Measurements from ENCODE around the gene SPEM3. TPM values are rescaled to one million over a fixed set of nuclear protein-coding genes. Genes with fewer than 3 reads are reported as not detected.
A peak's percentile ranks its signal among the peaks of the same experiment; 100 is the strongest.
"Not testable (repeated sequence)": the region's sequence is repeated elsewhere in the genome, so short reads cannot be mapped to it uniquely, and the experiment has no call there.

Gene SPEM3
- total RNA-seq, 1 donor from 2014 or later, result not detected

GRCh38 chr17:7468804-7469389, 40.2 kb downstream of the SPEM3 start:
- intact Hi-C loops (cut with micrococcal nuclease), result no loop called here
- ChIA-PET CTCF (no interaction called here), POLR2A (no interaction called here)
- Mint-ChIP-seq H3K27ac (no peak overlapping the region), H3K4me3 (no peak overlapping the region), H3K27me3 (no peaks in the 10 kb centered on the region), H3K4me1 (peaks cover 31% of the 10 kb centered on the region), H3K36me3 (ENCODE audit: low read depth) (peaks cover 21% of the 10 kb centered on the region), H3K9me3 (no peaks in the 10 kb centered on the region)
- no peak for DNase-seq
- TF ChIP-seq CTCF (IDR thresholded peaks at IDR 0.05), result no peak
- ATAC-seq (ENCODE audit: low read depth), result no peak

- H3K27me3 Mint-ChIP-seq; intact Hi-C loops (cut with micrococcal nuclease); CTCF ChIA-PET; DNase-seq; H3K4me3 Mint-ChIP-seq; H3K27ac Mint-ChIP-seq; H3K9me3 Mint-ChIP-seq; ATAC-seq (ENCODE audit: low read depth): not testable (repeated sequence)
- Mint-ChIP-seq H3K36me3 (ENCODE audit: low read depth) (peaks cover 18% of the 10 kb centered on the region), H3K4me1 (peaks cover 34% of the 10 kb centered on the region)
- POLR2A ChIA-PET, result interaction anchor here (0.8 kb wide), 1 partner anchor 9 kb away, joined by 3 read pairs; the partner anchor contains the start of gene ZBTB4
Observed at GRCh38 chr17:7469843-7470242, 41.2 kb downstream of the SPEM3 start.

- ChIA-PET CTCF (interaction anchor here (1.2 kb wide), 1 partner anchor 34 kb away, joined by 4 read pairs; no protein-coding TSS in a partner anchor), POLR2A (interaction anchor here (0.8 kb wide), 1 partner anchor 9 kb away, joined by 3 read pairs; the partner anchor contains the start of gene ZBTB4)
- H3K27me3 Mint-ChIP-seq; DNase-seq; H3K9me3 Mint-ChIP-seq; ATAC-seq (ENCODE audit: low read depth); intact Hi-C loops (cut with micrococcal nuclease); H3K4me3 Mint-ChIP-seq; H3K27ac Mint-ChIP-seq: not testable (repeated sequence)
- Mint-ChIP-seq H3K36me3 (ENCODE audit: low read depth) (peaks cover 16% of the 10 kb centered on the region), H3K4me1 (peaks cover 37% of the 10 kb centered on the region)
Observed at GRCh38 chr17:7470457-7470973, 41.9 kb downstream of the SPEM3 start.

DNA sequence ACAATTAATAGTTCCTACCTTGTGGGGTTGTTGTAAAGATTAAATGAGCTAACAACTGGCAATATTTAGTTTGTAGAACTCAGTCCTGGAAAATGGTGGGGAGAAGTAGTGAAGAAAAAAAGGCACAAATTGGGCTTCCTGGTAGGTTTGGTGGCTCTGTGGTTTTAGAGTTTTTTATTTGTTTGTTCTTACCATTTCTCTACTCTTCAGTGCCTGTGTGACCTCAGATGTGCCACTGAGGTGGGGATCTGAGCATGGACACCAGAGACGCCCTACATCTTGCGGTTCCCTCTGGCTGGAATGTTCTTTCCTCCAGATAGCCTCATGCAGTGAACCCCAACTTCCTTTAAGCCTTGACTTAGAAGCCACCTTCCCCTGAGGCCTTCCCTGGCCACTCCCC, 43.1 kb downstream of the SPEM3 start:
- Mint-ChIP-seq H3K27me3 (no peaks in the 10 kb centered on the region), H3K4me3 (no peak overlapping the region), H3K9me3 (no peaks in the 10 kb centered on the region), H3K36me3 (ENCODE audit: low read depth) (peaks cover 10% of the 10 kb centered on the region), H3K4me1 (peaks cover 47% of the 10 kb centered on the region), H3K27ac (peak overlapping the region; percentile 61)
- CTCF ChIA-PET, result no interaction called here
- DNase-seq (no peak), ATAC-seq (ENCODE audit: low read depth) (no peak)
- TF ChIP-seq CTCF (IDR thresholded peaks at IDR 0.05), result no peak
- POLR2A ChIA-PET, result no interaction called here
- intact Hi-C loops (cut with micrococcal nuclease), result no loop called here

- intact Hi-C loops (cut with micrococcal nuclease); H3K36me3 Mint-ChIP-seq (ENCODE audit: low read depth); DNase-seq; H3K27ac Mint-ChIP-seq; H3K4me3 Mint-ChIP-seq; H3K27me3 Mint-ChIP-seq; H3K9me3 Mint-ChIP-seq; ATAC-seq (ENCODE audit: low read depth): not testable (repeated sequence)
- ChIA-PET CTCF (interaction anchor here (1.6 to 2.0 kb wide), 2 partner anchors 38 to 150 kb away, joined by 3 to 6 read pairs; no protein-coding TSS in a partner anchor), POLR2A (interaction anchor here (0.6 to 5.6 kb wide), 3 partner anchors 10 to 1887 kb away, joined by 4 to 45 read pairs (median 28); partner anchors contain the start of gene POLR2A)
- H3K4me1 Mint-ChIP-seq, result peaks cover 52% of the 10 kb centered on the region
Observed at GRCh38 chr17:7474767-7475166, 46.1 kb downstream of the SPEM3 start.

DNA sequence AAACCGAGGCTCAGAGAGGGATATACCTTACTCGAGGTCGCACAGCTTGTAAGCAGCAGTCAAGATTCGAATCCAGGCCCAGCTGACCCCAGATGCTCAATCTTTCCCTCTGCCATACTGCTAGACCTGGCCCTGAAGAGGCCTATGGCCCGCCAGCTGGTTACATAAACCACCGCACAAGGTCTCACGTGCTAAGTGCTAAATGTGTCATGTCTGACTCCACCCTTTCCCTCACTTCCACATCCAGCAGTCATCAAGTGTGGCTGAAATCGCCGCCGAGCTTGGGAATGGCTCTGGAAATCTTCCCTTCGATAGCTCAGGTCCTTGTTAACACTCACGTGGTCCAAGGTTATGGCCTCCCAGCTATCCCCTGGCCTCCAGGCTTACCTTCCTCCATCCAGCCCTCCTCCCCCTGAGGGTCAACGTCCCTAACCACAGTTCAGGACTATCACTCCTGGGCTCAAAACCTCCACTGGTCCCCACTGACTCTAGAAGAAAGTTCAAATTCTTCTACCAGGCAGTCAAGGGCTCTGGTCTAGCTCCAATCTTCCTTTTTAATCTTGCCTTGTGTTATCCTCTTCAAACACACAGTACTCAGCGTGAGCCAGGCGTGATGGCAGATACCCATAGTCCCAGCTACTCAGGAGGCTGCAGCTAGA, 47.2 kb downstream of the SPEM3 start:
- Mint-ChIP-seq H3K9me3 (no peaks in the 10 kb centered on the region), H3K4me3 (no peak overlapping the region), H3K4me1 (peaks cover 62% of the 10 kb centered on the region), H3K27me3 (no peaks in the 10 kb centered on the region), H3K27ac (peak overlapping the region; percentile 46), H3K36me3 (ENCODE audit: low read depth) (peaks cover 4% of the 10 kb centered on the region)
- intact Hi-C loops (cut with micrococcal nuclease), result no loop called here
- CTCF ChIA-PET, result interaction anchor here (1.6 to 2.0 kb wide), 2 partner anchors 39 to 151 kb away, joined by 3 to 6 read pairs; no protein-coding TSS in a partner anchor
- POLR2A ChIA-PET, result interaction anchor here (0.5 to 5.6 kb wide), 8 partner anchors 9 to 108 kb away, joined by 3 to 45 read pairs (median 6); partner anchors contain the start of genes MPDU1, POLR2A and TMEM102
- ATAC-seq (ENCODE audit: low read depth) (no peak), DNase-seq (no peak)
- TF ChIP-seq CTCF (IDR thresholded peaks at IDR 0.05), result no peak

All from activated B cell treated with CpG ODN at 0.5 μM for 24 hours (primary cell).